Subcutaneous abdominal adipose tissue (tissue), 5 donors: Measurements from ENCODE around the gene IFITM1.

Experiments
- H3K27ac ChIP-seq: one replicate; pipeline ENCODE4 v1.7.0; 2013; ENCODE audit warnings: low read depth, mild to moderate bottlenecking, inconsistent platforms, low read length, moderate library complexity
- H3K27me3 ChIP-seq, 5 donors: one replicate each; pipeline ENCODE4 v1.7.0; 2013; ENCODE audit warnings: low read length in 5 of 5, inconsistent platforms in 1 of 5; ENCODE audit not compliant: control insufficient read depth in 5 of 5, insufficient read depth in 4 of 5
- H3K36me3 ChIP-seq, 5 donors: one replicate each; pipeline ENCODE4 v1.7.0; 2013; ENCODE audit warnings: low read length in 5 of 5; ENCODE audit not compliant: control insufficient read depth in 5 of 5, insufficient read depth in 5 of 5
- H3K4me1 ChIP-seq, 5 donors: one replicate each; pipeline ENCODE4 v1.7.0; 2013; ENCODE audit warnings: low read length in 5 of 5, mild to moderate bottlenecking in 3 of 5, moderate library complexity in 1 of 5; ENCODE audit not compliant: control insufficient read depth in 5 of 5, insufficient read depth in 5 of 5
- H3K4me3 ChIP-seq, 5 donors: one replicate each; pipeline ENCODE4 v1.7.0; 2013; ENCODE audit warnings: low read length in 5 of 5, low read depth in 1 of 5
- H3K9ac ChIP-seq, 5 donors: one replicate each; pipeline ENCODE4 v1.7.0; 2013; ENCODE audit warnings: low read length in 5 of 5, mild to moderate bottlenecking in 4 of 5, moderate library complexity in 3 of 5
- H3K9me3 ChIP-seq, 5 donors: one replicate each; pipeline ENCODE4 v1.7.0; 2013; ENCODE audit warnings: low read length in 5 of 5; ENCODE audit not compliant: control insufficient read depth in 5 of 5
- donor health status: healthy.
- donor health status: healthy.
- donor health status: healthy.
- donor health status: healthy.
- donor health status: healthy.

The IFITM1 gene

GRCh38 chr11:272931-273198, 41.0 kb upstream of the IFITM1 start:
- H3K27me3 ChIP-seq: peaks cover 0 to 10% (median 3%) of the 10 kb centered on the region in 5 donors

GRCh38 chr11:276219-276618, 37.6 kb upstream of the IFITM1 start:
- no peaks in the 10 kb centered on the region for H3K9me3 ChIP-seq
- no peak overlapping the region for H3K27ac ChIP-seq
- H3K4me3 ChIP-seq: no peak overlapping the region
- H3K36me3 ChIP-seq: no peaks in the 10 kb centered on the region
- peaks cover 0 to 27% (median 18%) of the 10 kb centered on the region in 5 donors for H3K4me1 ChIP-seq
- no peak overlapping the region for H3K9ac ChIP-seq
- H3K27me3 ChIP-seq: peaks cover 23 to 40% (median 27%) of the 10 kb centered on the region in 5 donors

More at GRCh38 chr11:272931-273198, 41.0 kb upstream of the IFITM1 start:
- Histone ChIP-seq H3K27ac (no peak overlapping the region), H3K9me3 (no peaks in the 10 kb centered on the region), H3K9ac (no peak overlapping the region), H3K4me3 (no peak overlapping the region), H3K36me3 (no peaks in the 10 kb centered on the region), H3K4me1 (peaks cover 0 to 22% (median 2%) of the 10 kb centered on the region in 5 donors)

GRCh38 chr11:278001-278951, 35.6 kb upstream of the IFITM1 start, which contains the start of gene NLRP6:
Gene NLRP6, plus strand, starts transcription at chr11:278407. Its CDS starts 163 bp downstream, at chr11:278570.
- Histone ChIP-seq H3K36me3 (no peaks in the 10 kb centered on the region), H3K4me1 (peaks cover 0 to 32% (median 24%) of the 10 kb centered on the region in 5 donors), H3K4me3 (peak within 1 kb of the TSS in 1 of 5 donors; percentile 59)

GRCh38 chr11:279040-279965, 34.5 kb upstream of the IFITM1 start:
- peak overlapping the region in 1 of 5 donors; percentile 59 for H3K4me3 ChIP-seq
- H3K9ac ChIP-seq: no peak overlapping the region
- no peaks in the 10 kb centered on the region for H3K9me3 ChIP-seq
- no peaks in the 10 kb centered on the region for H3K36me3 ChIP-seq
- peaks cover 33 to 60% (median 51%) of the 10 kb centered on the region in 5 donors for H3K27me3 ChIP-seq
- no peak overlapping the region for H3K27ac ChIP-seq
- H3K4me1 ChIP-seq: peaks cover 0 to 32% (median 24%) of the 10 kb centered on the region in 5 donors

More at GRCh38 chr11:278001-278951, 35.6 kb upstream of the IFITM1 start, which contains the start of gene NLRP6:
- Histone ChIP-seq H3K9me3 (no peaks in the 10 kb centered on the region), H3K27me3 (peaks cover 33 to 53% (median 45%) of the 10 kb centered on the region in 5 donors), H3K27ac (no peak within 1 kb of the TSS), H3K9ac (no peak within 1 kb of the TSS)

GRCh38 chr11:279966-280705, 33.7 kb upstream of the IFITM1 start:
- Histone ChIP-seq H3K4me1 (peaks cover 0 to 32% (median 24%) of the 10 kb centered on the region in 5 donors), H3K27me3 (peaks cover 33 to 66% (median 51%) of the 10 kb centered on the region in 5 donors), H3K4me3 (peak overlapping the region in 3 of 5 donors; percentile 26 to 59 (median 49)), H3K36me3 (no peaks in the 10 kb centered on the region), H3K27ac (no peak overlapping the region), H3K9ac (no peak overlapping the region), H3K9me3 (no peaks in the 10 kb centered on the region)

- peak overlapping the region in 2 of 5 donors; percentile 30 to 59 for H3K4me3 ChIP-seq
- H3K9ac ChIP-seq: no peak overlapping the region
- no peaks in the 10 kb centered on the region for H3K9me3 ChIP-seq
- peaks cover 0 to 32% (median 24%) of the 10 kb centered on the region in 5 donors for H3K4me1 ChIP-seq
- H3K27ac ChIP-seq: no peak overlapping the region
- no peaks in the 10 kb centered on the region for H3K36me3 ChIP-seq
- peaks cover 33 to 73% (median 51%) of the 10 kb centered on the region in 5 donors for H3K27me3 ChIP-seq
These were observed 32.9 kb upstream of the IFITM1 start for GRCh38 chr11:280706-281485.

- no peak overlapping the region for H3K9ac ChIP-seq
- H3K4me3 ChIP-seq: peak overlapping the region in 2 of 5 donors; percentile 30 to 59
These were observed 32.2 kb upstream of the IFITM1 start for GRCh38 chr11:281486-282161.

GRCh38 chr11:282171-282570, 31.7 kb upstream of the IFITM1 start:
- Histone ChIP-seq H3K27ac (no peak overlapping the region), H3K27me3 (peaks cover 35 to 76% (median 51%) of the 10 kb centered on the region in 5 donors), H3K9me3 (no peaks in the 10 kb centered on the region), H3K36me3 (no peaks in the 10 kb centered on the region), H3K9ac (no peak overlapping the region), H3K4me3 (no peak overlapping the region), H3K4me1 (peaks cover 0 to 32% (median 24%) of the 10 kb centered on the region in 5 donors)

More at GRCh38 chr11:281486-282161, 32.2 kb upstream of the IFITM1 start:
- Histone ChIP-seq H3K4me1 (peaks cover 0 to 32% (median 24%) of the 10 kb centered on the region in 5 donors), H3K27ac (no peak overlapping the region), H3K9me3 (no peaks in the 10 kb centered on the region), H3K36me3 (no peaks in the 10 kb centered on the region), H3K27me3 (peaks cover 33 to 73% (median 51%) of the 10 kb centered on the region in 5 donors)
